ENCODE measurements around the gene TRIM8. TPM values are rescaled to one million over a fixed set of nuclear protein-coding genes. Genes with fewer than 3 reads are reported as not detected.

Gene TRIM8
- total RNA-seq, 2 donors from 2014 or later = 121 to 156 TPM

DNA sequence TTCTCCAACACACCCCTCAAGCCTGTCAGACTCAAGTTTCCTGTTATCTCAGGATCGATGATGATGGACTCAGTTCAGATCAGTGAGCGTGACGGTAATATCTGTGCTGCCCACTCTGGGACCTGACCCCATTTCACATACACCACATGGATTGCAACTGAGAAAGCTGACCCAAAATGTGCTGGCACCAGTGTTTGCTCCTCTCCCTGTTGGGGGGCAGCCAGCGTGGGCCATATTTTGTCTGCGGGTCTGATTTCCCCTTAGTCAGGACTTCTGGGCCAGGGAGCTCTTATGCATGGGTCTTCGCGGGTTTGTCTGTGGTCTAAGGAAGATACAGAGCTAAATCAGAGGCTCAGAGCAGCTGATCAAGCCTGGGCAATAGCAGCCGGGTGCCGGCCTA, 42.6 kb upstream of the TRIM8 start:
- H3K36me3 ChIP-seq (replicated peaks in 1 of 2; ENCODE audit: insufficient read depth in 1 of 2, low read depth in 2 of 2) = peaks cover 0 to 6% of the 10 kb centered on the region in 2 donors
- H3K27me3 ChIP-seq = no peaks in the 10 kb centered on the region
- DNase-seq = no peak
- peak overlapping the region in 1 of 4 donors; percentile 39 for H3K27ac ChIP-seq
- intact Hi-C loops (cut with DNase I) = no loop called here
- H3K4me3 ChIP-seq = no peak overlapping the region
- H3K4me1 ChIP-seq = no peaks in the 10 kb centered on the region
- no peak for TF ChIP-seq POLR2A (IDR thresholded peaks at IDR 0.05)
- TF ChIP-seq, protein P1, sequence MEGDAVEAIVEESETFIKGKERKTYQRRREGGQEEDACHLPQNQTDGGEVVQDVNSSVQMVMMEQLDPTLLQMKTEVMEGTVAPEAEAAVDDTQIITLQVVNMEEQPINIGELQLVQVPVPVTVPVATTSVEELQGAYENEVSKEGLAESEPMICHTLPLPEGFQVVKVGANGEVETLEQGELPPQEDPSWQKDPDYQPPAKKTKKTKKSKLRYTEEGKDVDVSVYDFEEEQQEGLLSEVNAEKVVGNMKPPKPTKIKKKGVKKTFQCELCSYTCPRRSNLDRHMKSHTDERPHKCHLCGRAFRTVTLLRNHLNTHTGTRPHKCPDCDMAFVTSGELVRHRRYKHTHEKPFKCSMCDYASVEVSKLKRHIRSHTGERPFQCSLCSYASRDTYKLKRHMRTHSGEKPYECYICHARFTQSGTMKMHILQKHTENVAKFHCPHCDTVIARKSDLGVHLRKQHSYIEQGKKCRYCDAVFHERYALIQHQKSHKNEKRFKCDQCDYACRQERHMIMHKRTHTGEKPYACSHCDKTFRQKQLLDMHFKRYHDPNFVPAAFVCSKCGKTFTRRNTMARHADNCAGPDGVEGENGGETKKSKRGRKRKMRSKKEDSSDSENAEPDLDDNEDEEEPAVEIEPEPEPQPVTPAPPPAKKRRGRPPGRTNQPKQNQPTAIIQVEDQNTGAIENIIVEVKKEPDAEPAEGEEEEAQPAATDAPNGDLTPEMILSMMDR (IDR thresholded peaks at IDR 0.05) = no peak
- 84% methylated on average over 7 to 9 of the region's 9 CpGs for WGBS, 2 donors
- no peaks in the 10 kb centered on the region for H3K9me3 ChIP-seq
- ATAC-seq = no peak

DNA sequence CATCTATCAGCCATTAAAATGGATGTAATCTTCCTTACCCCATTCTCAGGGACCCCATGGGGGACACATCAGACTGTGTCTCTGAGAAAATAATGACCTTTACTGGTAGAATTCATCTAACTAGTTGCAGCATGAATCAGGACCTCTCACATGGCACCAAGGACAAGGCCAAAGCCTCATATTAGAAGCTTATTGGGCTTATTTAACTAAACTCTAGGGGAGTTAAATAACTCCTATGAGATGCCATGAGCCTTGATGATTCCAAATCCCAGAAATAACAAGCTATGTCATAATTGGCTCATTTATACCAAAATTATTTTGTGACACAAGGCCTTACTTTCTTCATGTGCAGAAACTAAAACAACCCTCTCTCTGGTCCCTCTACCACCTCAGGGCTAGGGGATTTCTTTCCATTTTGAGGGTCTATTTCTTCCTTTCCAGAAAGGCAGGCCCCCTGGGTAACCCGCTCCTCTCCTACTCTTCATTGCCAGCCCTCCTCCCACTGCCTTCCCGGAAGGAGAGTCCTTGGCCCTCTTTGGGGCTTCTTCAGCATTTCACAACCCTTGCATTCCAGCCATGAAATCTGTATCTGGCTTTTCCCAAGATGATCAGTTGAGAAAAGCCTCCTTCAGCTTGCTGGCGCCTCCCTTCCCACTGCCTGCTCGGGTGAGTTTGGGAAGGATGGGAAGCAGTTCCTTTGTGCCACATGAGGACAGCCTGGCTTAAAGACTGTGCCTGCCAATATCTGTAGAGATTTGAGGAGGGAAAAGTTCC, 41.8 kb upstream of the TRIM8 start:
- ATAC-seq (peak; percentile 49), DNase-seq (no peak)
- Histone ChIP-seq H3K27ac (peak overlapping the region in 1 of 4 donors; percentile 39), H3K4me3 (no peak overlapping the region), H3K27me3 (no peaks in the 10 kb centered on the region), H3K36me3 (replicated peaks in 1 of 2; ENCODE audit: insufficient read depth in 1 of 2, low read depth in 2 of 2) (peaks cover 0 to 6% of the 10 kb centered on the region in 2 donors), H3K9me3 (no peaks in the 10 kb centered on the region), H3K4me1 (no peaks in the 10 kb centered on the region)
- WGBS, 2 donors = 78 to 86% methylated on average over 4 of the region's 4 CpGs
- intact Hi-C loops (cut with DNase I) = no loop called here
- TF ChIP-seq POLR2A (IDR thresholded peaks at IDR 0.05) = no peak
- TF ChIP-seq, protein P1 (IDR thresholded peaks at IDR 0.05) = no peak

DNA sequence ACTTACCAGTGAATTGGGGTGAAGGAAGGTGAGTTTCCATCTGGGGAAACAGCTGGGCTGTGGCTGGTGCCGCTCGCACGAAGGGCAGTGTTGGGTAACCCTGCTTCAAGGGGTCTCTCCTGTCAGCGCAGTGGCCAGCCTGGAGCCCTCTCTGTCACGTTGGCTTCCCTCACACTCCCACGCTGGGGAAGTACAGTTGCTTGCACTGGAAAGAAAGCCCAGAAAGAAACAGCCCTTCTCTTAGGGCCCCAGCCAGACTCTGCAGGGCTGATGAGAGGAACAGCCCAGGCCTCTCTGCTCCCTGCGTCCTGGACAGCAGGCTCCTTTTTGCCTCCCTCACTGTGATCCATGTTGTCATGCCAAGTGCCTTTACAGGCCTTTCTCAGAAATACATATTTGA, 40.3 kb upstream of the TRIM8 start:
- Histone ChIP-seq H3K4me1 (no peaks in the 10 kb centered on the region), H3K27ac (peak overlapping the region in 1 of 4 donors; percentile 2), H3K36me3 (replicated peaks in 1 of 2; ENCODE audit: insufficient read depth in 1 of 2, low read depth in 2 of 2) (peaks cover 0 to 6% of the 10 kb centered on the region in 2 donors), H3K9me3 (no peaks in the 10 kb centered on the region), H3K27me3 (no peaks in the 10 kb centered on the region), H3K4me3 (no peak overlapping the region)
- TF ChIP-seq POLR2A (IDR thresholded peaks at IDR 0.05) = no peak
- TF ChIP-seq, protein P1 (IDR thresholded peaks at IDR 0.05) = no peak
- 70 to 94% methylated on average over 4 to 7 of the region's 7 CpGs for WGBS, 2 donors
- ATAC-seq (no peak), DNase-seq (no peak)
- intact Hi-C loops (cut with DNase I) = no loop called here

DNA sequence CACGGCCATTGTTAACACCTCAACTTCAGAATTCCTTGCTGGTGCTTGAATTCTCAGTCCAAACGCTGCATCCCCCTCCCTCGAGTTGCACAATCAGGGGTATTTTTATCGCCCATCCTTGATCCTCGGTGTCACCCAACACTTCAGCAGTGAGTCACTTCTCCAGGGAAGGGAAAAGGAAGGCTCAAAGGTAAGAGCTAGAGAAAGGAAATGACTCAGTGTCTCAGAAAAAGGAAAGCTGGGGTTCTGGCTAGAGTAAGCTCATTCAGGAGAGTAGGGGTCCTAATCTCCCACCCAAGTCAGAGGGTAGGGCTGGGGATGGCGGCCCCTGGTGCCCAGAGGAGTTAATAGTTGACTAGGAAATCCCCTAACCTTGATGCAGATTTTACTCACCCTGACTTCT, 39.8 kb upstream of the TRIM8 start:
- no peaks in the 10 kb centered on the region for H3K9me3 ChIP-seq
- peak overlapping the region in 1 of 4 donors; percentile 2 for H3K27ac ChIP-seq
- WGBS, 2 donors = 65 to 66% methylated on average over 6 of the region's 6 CpGs
- TF ChIP-seq POLR2A (IDR thresholded peaks at IDR 0.05) = no peak
- TF ChIP-seq, protein P1 (IDR thresholded peaks at IDR 0.05) = no peak
- no peak overlapping the region for H3K4me3 ChIP-seq
- H3K27me3 ChIP-seq = no peaks in the 10 kb centered on the region
- ATAC-seq = no peak
- DNase-seq = no peak
- H3K36me3 ChIP-seq (replicated peaks in 1 of 2; ENCODE audit: insufficient read depth in 1 of 2, low read depth in 2 of 2) = peaks cover 0 to 6% of the 10 kb centered on the region in 2 donors
- intact Hi-C loops (cut with DNase I) = no loop called here
- no peaks in the 10 kb centered on the region for H3K4me1 ChIP-seq

DNA sequence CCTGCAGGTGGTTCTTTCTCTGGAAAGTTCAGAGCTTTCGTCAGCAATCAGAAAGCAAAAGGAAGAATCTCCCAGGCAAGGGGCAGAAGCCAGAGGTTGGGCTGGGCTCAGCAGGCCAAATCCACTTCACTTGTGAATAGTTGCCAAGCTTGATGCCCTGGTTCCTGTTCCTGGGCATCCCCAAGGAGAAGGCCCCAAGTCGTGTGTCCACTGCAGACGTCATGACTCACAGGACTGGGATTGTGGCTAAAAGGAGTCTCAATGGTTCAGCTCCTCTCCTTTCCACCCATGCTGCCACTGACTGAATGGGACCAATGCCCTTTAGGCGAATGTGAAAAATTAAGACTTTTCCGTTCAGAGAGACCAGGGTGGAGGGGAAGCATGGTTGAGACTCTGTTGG, 38.6 kb upstream of the TRIM8 start:
- TF ChIP-seq, protein P1 (IDR thresholded peaks at IDR 0.05) = no peak
- no peak for TF ChIP-seq POLR2A (IDR thresholded peaks at IDR 0.05)
- peaks cover 0 to 6% of the 10 kb centered on the region in 2 donors for H3K36me3 ChIP-seq (replicated peaks in 1 of 2; ENCODE audit: insufficient read depth in 1 of 2, low read depth in 2 of 2)
- H3K9me3 ChIP-seq = no peaks in the 10 kb centered on the region
- H3K27me3 ChIP-seq = no peaks in the 10 kb centered on the region
- WGBS, 2 donors = 73 to 78% methylated on average over 5 of the region's 5 CpGs
- no peak overlapping the region for H3K27ac ChIP-seq
- no peak overlapping the region for H3K4me3 ChIP-seq
- no peak for DNase-seq
- no peaks in the 10 kb centered on the region for H3K4me1 ChIP-seq
- no peak for ATAC-seq
- intact Hi-C loops (cut with DNase I) = no loop called here
